ENCODE results near the gene CEACAM18.

DNA sequence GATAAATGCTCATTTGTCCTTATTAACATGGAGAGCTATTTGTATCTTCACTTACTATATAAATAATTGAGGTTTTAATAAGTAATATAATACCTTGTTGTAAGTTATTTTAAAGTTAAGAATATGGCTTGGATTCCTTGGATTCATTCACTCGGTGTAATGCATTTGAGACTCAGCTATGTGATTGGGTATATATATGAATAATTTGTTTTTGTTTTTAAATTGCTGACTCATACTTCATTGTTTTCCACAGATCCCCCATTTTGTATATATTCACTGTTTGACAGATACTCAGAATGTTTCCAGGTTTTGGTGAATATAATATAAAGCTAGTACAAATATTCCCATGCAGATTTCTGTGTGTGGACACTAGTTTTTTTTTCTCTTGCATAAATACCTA, 6.8 kb upstream of the CEACAM18 start:
- TF ChIP-seq, protein P1, sequence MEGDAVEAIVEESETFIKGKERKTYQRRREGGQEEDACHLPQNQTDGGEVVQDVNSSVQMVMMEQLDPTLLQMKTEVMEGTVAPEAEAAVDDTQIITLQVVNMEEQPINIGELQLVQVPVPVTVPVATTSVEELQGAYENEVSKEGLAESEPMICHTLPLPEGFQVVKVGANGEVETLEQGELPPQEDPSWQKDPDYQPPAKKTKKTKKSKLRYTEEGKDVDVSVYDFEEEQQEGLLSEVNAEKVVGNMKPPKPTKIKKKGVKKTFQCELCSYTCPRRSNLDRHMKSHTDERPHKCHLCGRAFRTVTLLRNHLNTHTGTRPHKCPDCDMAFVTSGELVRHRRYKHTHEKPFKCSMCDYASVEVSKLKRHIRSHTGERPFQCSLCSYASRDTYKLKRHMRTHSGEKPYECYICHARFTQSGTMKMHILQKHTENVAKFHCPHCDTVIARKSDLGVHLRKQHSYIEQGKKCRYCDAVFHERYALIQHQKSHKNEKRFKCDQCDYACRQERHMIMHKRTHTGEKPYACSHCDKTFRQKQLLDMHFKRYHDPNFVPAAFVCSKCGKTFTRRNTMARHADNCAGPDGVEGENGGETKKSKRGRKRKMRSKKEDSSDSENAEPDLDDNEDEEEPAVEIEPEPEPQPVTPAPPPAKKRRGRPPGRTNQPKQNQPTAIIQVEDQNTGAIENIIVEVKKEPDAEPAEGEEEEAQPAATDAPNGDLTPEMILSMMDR (conservative IDR thresholded peaks at IDR 0.05 in 1 of 2, IDR thresholded peaks at IDR 0.05 in 1 of 2; ENCODE audit: extremely low read depth in 1 of 2, insufficient read depth in 1 of 2, low read depth in 1 of 2, low read length in 2 of 2), result no peak
- no peak for TF ChIP-seq EZH2 (IDR thresholded peaks at IDR 0.05; ENCODE audit: borderline replicate concordance, low read length)
